Right ventricle myocardium superior (tissue), 1 donor: ENCODE measurements around the gene PCBP3. TPM values are rescaled to one million over a fixed set of nuclear protein-coding genes. Genes with fewer than 3 reads are reported as not detected.
"Not testable (repeated sequence)": the region's sequence is repeated elsewhere in the genome, so short reads cannot be mapped to it uniquely, and the experiment has no call there.

Experiments used
- ATAC-seq: fragments of 200-7000 bp; cut with Tn5 transposase; one replicate; pipeline ENCODE4 v1.9.1; 2020; ENCODE audit warnings: mild to moderate bottlenecking; ENCODE audit not compliant: poor library complexity
- DNase-seq: peaks from one replicate; pipeline ENCODE4 v3.0.0-alpha.2; 2020
- intact Hi-C: fragments of 100-400 bp; cut with DNase I; formaldehyde crosslinking; loops from one replicate; pipeline ENCODE4 v1.11.2; 2022
- total RNA-seq: library from RNA; stranded (reverse); fragmentation: NEBNext Ultra II Directional; extraction: Animal tissue kit (Norgen Biotek cat#: 25700); gene quantifications from one replicate; pipeline ENCODE4 v1.2.1, GENCODE V29; 2021
- donor health status: DM: no; HTN: yes; CAD: no; lungs with severe emphysema.

The PCBP3 gene
- total RNA-seq, 1 donor from 2014 or later = 2.0 TPM

DNA sequence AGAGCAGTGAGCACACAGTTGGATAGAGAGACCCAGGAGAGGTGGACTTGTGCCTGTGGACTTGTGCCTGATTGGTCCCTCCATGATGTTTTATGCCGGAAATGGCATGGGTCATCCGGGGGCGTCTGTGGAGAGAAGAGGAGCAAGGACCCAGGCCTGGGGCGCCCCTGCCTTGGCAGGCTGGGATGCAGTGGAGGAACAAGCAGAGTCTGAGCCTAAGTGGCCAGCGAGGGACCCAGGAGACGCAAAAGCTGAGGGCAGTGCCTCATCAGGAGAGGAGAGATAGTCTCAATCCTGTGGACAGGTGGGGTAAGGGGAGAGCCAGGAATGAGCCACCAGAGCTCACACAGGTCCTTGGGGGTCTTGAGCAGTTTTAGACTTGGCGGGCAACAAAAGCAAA, 146.9 kb downstream of the PCBP3 start:
- intact Hi-C loops = no loop called here
- no peak for ATAC-seq
- DNase-seq = no peak

DNA sequence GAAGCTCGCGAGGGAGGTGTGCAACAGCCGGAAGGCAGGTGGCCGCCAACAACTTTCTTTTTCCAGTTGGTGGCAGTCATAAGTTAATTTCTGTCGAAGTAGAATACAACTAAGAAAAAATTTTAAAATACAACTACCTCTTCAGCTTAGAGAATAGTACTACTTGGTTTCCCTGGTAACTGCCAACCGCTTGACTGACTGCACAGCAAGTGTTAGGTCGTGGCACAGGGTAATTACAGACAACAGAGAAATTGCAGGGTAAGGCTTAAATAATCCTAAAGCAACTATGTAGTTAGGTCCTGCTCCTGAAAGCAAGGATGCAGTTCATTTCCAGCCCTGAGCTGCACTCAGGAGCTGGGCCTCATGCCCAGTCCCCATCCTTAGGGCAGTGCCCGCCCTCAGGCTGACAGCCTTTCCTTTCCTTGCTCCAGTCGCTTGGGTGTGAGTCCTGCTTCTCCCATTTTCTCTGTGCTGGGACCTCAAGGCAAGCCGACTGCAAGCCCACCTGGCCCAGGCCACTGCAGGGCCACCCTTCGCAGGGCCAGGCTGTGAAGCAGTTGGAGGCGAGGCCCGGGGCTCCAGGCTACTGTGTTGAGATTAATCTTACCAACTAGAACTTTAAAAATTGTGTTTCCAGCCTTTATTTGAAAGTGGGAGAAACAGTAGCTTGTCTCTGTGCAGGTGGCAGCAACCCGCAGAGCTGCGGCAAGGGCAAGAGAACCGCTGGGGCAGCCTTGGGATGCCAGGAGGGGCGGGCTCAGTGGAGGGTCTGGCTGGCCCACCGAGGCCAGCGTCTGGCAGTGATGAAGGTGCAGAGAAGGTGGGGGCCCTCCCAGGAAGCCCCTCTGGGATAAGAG, 148.3 kb downstream of the PCBP3 start:
- no peak for DNase-seq
- intact Hi-C loops = no loop called here
- ATAC-seq = no peak

DNA sequence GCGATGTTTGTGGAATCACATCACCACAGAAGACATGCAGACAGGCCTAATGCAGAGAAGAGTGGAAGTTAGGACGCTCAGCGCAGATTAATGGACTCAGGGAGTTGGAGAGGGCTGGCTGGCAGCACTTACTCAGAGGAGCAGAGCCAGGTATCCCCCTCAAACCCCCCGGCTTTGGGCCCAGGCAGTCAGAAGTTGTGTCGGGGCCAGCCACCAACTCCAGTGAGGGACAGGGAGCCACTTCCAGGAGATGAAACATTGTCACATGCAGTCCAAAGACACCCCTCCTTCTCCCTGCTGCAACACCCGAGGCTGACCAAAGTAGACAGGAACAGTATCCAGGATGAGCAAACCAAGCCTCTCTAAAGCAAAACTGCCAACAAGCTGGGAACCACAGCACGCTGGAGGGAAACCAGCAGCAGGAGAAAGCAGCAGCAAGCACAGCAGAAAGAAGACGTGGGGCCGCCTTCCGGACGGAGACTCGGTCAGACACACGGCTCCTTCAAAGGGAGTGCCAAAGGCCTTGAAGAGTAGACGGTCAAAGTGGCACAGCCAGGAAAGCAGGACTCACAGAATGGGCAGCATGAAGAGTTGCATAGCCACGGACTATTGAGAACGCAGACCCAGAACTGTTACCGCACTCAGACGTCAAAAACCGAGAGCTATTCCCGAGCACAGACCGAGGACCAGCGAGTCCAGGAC, 149.3 kb downstream of the PCBP3 start:
- no peak for DNase-seq
- no peak for ATAC-seq
- intact Hi-C loops = no loop called here

DNA sequence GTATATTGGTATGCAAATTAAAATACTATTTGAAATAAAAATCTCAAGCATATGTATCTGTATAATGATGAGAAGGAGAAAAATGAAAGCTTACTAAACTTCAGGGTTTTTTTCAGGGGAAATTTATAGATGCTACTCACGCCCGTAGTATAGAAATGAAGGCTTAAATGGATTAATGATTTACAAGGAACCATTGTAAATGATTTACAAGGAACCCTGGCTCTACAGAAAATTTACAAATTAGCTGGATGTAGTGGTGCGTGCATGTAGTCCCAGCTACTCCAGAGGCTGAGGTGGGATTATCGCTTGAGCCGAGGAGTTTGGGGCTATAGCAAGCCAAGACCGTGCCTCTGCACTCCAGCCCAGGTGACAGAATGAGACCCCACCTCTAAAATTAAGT, 150.5 kb downstream of the PCBP3 start:
- intact Hi-C loops = no loop called here
- no peak for DNase-seq

DNA sequence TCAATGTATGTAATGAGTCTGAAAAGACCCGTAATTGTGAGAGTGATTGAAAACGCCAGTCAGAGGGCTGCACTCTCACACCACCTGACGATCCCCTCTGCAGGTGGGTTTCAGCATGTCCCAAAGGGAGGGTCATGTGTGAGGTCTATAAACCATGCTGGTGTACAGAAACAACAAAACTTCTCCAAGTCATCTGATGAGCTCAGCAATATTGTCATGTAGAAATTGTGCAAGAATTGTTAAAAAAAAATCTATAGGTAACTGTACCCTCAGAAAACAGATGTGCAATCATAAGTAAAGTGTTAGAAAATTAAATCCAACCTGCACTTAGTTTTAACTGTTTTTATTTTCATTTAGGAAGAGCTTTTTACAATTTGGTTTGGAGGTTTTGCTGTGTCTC, 152.5 kb downstream of the PCBP3 start:
- DNase-seq (no peak), ATAC-seq (no peak)
- intact Hi-C loops = no loop called here

More for the DNA sequence above, 150.5 kb downstream of the PCBP3 start:
- ATAC-seq = no peak

DNA sequence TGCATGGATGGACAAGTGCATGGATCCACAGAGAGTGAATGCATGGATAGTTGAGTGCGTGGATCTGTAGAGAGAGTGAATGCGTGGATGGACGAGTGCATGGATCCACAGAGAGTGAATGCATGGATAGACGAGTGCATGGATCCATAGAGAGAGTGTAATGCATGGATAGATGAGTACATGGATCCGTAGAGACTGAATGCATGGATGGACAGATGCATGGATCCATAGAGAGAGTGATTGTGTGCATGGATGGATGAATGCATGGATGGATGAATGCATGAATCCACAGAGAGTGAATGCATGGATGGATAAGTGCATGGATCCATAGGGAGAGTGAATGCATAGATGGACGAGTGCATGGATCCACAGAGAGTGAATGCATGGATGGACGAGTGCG, 153.8 kb downstream of the PCBP3 start:
- ATAC-seq (no peak), DNase-seq (no peak)
- intact Hi-C loops = no loop called here

DNA sequence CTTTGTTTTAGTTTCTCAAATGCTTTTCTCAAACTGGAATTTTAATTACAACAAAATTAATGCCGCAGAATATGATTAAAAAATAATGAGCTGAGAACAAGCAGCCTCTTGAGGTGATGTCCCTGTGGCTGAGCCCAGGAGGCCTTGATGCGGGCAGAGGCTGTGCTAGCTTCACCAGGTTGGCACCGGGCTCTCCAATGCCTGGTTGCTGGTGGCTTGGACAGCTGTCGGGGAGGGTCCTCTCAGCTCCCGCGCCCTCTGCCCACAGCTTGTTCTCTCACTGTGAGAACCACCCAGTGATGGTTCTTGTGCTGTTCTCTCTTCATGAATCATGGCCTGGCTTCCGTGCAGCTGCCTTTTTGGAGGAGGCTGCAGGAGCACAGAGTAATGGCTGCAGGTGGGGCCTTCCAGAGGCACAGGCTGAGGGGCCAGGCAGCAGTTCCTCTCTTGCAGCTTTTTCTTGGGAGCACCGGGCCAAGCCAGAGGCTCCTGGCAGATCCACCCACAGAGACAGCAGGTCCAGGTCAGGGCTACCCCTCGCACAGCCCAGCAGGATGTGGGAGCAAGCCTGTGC, 156.3 kb downstream of the PCBP3 start:
- ATAC-seq = no peak
- no peak for DNase-seq
- intact Hi-C loops = no loop called here

DNA sequence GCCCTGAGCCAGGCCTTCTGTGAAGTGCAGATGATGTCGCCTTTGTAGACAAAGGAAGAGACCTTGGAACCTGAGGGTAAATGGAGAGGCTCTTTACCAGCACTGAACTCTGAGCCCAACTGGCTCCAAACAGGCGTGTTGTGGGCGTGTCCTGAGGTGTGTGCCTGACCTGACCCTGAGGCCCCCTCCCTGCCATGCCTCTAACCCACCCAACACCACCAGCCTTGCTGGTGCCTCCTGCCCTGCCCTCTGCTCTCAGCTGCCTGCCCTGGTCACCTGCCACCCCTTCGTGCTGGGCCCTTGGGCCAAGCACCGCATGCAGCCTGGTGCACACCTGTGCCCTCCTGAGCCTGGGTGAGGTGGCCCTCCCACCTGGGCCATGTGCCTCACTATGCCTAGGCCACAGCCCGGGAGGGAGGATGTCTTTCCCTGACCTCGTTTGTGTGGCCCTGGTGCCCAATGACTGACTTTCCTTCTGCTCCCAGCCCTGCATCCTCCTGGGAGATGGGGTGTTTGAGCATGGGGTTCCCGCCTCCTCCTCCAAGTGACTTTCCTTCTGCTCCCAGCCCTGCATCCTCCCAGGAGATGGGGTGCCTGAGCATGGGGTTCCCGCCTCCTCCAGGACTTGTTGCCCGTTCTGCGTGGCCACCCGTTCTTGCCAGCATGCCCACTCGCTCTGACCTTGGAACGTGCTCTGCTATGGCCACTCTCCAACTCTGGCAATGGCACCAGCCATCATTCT, 157.0 kb downstream of the PCBP3 start:
- DNase-seq = no peak
- ATAC-seq = no peak
- intact Hi-C loops = no loop called here

DNA sequence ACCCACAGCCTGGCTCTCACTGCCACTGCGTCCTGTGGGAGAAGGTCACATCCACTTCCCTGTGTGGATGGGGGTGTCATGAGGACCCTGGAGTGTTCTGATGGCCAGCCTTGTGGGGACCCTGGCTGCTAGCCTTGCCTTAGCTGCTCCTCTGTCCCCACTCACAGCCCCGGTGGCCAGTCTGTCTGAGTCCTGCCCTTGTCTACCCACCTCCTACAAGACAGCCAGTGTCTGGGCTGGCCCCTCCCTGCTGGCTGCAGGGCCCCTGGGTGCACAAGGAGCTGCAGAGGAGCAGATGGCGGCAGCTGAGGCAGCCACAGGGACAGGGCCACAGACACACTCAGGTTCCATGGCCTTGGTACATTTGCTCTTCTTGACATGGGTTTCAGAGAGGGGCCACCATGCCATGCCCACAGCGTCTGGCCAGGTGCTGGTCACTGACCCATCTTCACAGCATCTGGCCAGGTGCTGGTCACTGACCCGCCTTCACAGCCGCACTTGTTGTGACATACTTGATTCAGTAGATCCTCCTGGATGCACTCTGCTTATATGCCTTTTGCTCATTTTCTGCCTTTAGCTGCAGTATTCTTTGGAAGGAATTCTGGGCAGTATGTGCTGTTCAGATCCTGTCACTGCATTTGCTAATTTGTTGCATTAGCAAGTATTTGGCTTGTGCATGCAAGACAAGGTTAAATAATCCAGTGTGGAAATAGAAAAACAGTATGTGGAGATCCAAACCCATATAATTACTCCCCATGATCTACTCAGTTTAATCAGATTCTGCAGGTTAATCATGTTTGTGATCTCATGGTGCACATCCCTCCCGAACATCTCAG, 157.8 kb downstream of the PCBP3 start:
- intact Hi-C loops = no loop called here
- no peak for ATAC-seq
- DNase-seq = no peak

DNA sequence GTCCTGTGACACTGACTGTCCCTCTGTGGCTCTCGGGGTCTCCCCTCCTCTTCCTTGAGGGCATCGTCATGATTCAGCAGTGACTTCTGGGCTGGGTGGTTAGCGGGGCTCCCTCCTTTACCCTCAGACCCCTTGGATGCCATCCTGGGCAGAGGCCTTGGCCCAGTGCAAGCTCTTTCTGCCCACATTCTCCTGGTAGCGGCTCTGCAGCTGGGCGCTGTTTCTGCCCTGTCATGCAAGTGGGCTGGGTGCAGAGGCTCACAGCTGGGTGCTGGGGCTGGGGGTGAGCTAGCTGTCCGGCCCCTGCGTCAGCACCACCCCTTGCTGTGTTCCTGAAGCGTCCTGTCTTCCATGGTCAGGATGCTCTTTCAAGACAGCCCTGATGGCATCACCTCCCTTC, 158.5 kb downstream of the PCBP3 start:
- no peak for DNase-seq
- ATAC-seq = no peak
- intact Hi-C loops = no loop called here

DNA sequence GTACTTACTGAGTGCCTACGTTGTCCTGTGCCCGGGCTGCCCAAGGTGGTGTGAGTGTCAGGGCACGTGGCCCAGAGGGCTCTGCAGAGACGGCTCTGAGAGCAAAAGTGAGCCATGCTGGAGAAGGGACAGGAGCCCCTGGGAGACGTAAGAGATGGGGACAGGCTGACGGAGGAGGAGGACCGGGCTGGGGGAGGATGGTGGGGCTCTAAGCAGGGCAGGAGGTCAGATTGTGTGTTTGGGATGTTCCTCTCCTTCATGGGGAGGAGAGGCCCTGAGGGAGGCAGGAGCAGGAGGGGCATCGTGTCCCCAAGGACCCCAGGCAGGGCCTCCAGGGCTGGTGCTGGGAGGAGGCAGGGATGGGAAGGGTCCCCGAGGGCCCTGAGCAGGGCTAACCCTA, 158.9 kb downstream of the PCBP3 start:
- no peak for ATAC-seq
- intact Hi-C loops = no loop called here
- DNase-seq = no peak

DNA sequence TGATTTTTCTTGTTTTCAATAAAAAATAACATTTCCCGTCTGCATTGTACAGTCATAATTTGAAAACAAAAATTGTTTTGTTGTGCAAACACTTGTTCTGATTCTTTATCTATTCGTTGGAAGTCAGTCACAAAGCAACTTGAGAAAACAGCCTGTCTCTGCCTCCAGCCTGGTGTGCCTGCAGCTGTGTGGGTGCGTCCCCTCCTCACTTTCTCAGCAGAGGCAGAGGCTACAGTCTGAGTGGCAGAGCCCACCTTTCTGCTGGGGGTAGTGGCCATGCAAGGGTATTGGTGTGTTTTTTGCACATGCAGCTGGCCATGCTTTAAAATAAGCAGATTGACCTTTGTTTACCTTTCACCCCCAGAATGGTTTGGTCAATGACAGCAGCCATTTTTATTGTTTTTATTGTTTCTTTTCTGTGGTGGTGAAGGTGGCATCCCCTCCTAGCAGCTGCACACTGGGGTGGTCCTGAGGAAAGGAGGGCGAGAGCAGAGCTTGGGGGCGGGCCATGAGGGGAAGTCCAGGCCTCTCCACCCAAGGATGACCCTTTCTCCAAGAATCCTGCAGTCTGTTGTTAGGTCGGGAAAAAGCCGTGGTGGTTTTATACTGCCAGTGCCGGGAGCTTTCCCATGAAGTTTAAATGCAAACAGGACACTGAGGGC, 159.6 kb downstream of the PCBP3 start:
- ATAC-seq = no peak
- intact Hi-C loops = no loop called here
- DNase-seq = no peak

DNA sequence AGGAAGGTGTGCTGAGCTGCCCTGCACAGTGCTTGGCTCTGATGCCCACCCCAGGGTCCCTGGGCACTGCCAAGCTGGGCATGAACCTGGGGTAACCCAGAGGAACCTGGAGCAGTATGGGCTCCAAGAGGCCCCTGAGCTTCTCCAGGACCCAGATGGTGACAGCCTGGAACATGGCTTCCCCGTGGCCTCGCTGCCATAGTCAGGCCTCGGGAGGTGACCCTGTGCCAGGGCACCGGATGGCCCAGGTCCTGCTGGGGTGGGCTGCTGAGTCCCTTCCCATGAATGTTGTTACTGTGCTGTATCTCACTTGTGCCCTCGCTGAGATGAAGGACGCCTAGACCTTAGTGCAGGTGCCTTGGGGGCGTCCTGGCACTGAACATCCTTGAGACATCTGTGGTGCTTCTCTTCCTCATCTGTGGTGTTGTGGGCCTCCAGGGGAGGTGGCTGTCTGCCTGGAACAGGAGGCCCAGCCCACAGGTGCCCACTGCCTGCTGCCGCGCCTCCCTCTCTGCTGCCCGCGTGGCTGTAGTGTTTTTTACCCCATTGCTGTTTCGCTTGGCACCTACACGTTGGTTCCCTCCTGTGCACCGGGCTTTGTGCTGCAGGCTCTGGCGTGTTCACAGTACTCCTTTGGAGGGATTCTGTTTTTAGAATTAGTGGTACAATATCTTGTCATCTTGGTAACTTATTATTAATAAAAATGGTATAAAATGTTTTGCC, 160.3 kb downstream of the PCBP3 start:
- intact Hi-C loops = no loop called here
- no peak for DNase-seq
- no peak for ATAC-seq

DNA sequence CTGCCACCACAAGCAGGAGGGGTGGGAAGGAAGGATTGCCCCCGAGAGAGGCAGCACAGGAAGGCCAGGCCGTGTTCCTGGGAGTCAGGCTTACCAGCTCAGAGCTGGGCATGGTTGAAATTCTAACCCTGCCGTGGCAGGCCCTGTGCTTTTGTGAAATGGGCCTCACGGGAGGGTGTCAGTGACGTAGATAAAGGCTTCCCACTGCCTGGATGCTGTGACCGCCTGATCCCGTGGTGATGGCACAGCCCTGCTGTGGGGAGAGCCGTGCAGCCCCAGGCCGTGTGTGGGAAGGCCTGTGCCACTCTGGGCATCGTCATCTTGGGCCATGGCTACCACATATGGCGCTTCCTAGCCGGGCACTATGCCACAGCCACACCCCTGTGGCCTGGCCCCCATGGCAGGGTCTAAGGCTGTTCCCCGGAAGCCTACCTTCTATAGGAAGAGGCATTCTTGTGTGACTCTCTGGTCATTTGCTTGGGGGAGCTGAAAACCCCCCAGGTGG, 161.3 kb downstream of the PCBP3 start:
- intact Hi-C loops = no loop called here
- no peak for DNase-seq
- ATAC-seq = no peak

DNA sequence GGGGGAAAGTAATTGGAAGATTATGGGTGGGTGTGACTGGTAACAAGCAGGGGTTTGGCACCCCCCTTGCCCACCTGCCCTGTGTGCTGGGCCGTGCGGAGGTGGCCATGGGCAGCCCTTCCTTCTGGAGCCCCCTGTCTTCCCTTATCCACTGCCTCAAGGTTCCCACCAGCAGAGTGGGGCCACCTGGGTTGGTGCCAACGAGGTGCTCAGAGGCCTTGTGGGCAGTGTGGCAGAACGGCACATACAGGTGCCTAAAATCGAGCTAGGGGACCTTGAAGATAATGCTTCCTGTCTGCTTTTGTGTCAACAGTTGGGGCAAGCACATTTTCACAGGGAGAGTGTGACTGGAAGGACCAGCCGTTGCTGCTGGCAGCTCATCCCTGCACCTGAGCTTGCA, 161.8 kb downstream of the PCBP3 start:
- intact Hi-C loops = no loop called here
- ATAC-seq (no peak), DNase-seq (no peak)

DNA sequence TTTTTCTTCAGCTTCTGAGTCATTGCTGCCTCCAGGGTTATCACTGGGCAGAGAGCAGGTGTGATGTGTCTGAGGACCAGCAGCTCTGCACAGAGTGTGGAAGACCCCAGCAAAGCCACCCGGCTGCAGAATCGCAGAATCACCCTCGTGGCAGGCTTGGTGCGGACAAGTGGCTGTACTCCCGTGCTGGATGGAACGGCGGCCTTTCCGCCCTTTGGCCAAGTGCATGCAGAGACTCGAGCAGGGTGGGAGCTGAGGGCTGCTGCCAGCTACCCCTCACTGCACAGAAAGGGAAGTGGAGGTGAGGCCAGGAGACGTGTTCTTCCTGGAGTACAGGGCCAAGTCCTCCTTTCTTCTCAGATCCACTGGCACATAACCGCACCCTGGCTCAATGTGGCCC, 162.5 kb downstream of the PCBP3 start:
- ATAC-seq = no peak
- DNase-seq = no peak
- intact Hi-C loops = no loop called here

DNA sequence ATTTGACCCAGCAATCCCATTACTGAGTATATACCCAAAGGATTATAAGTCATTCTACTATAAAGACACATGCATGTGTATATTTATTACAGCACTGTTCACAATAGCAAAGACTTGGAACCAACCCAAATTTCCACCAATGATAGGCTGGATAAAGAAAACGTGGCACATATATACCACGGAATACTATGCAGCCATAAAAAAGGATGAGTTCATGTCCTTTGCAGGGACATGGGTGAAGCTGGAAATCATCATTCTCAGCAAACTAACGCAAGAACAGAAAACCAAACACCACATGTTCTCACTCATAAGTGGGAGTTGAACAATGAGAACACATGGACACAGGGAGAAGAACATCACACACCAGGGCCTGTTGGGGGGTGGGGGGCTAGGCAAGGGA, 165.1 kb downstream of the PCBP3 start:
- intact Hi-C loops, ATAC-seq, DNase-seq: not testable (repeated sequence)
